ENCODE measurements around the gene WFDC10A.

The WFDC10A gene

DNA sequence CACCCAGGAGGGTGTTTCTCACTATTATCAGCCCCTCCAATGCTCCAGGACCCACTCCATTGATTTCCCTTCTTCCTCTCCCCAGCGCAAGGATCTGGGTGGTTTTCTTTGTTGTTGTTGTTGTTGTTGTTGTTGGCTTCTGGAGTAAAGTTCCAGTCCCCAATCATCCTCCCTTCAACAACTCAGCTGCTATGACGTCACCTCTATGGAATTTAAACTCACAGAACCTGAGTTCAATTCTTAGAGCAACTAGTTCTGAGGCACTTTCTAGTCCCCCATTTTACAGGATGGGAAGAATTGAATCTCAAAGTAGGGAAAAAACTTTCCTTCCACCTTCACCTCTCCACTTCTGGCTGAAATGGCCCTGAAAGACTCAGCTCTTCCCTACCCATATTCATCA lies 40.7 kb upstream of the WFDC10A start:
- no peaks in the 10 kb centered on the region for H3K27me3 ChIP-seq (ENCODE audit: insufficient read depth, poor library complexity, severe bottlenecking)
- DNase-seq (ENCODE audit: low read depth in 1 of 2, low spot score in 1 of 2), result no peak
- H3K27ac ChIP-seq (replicated peaks), result no peak overlapping the region
- TF ChIP-seq, protein P1, sequence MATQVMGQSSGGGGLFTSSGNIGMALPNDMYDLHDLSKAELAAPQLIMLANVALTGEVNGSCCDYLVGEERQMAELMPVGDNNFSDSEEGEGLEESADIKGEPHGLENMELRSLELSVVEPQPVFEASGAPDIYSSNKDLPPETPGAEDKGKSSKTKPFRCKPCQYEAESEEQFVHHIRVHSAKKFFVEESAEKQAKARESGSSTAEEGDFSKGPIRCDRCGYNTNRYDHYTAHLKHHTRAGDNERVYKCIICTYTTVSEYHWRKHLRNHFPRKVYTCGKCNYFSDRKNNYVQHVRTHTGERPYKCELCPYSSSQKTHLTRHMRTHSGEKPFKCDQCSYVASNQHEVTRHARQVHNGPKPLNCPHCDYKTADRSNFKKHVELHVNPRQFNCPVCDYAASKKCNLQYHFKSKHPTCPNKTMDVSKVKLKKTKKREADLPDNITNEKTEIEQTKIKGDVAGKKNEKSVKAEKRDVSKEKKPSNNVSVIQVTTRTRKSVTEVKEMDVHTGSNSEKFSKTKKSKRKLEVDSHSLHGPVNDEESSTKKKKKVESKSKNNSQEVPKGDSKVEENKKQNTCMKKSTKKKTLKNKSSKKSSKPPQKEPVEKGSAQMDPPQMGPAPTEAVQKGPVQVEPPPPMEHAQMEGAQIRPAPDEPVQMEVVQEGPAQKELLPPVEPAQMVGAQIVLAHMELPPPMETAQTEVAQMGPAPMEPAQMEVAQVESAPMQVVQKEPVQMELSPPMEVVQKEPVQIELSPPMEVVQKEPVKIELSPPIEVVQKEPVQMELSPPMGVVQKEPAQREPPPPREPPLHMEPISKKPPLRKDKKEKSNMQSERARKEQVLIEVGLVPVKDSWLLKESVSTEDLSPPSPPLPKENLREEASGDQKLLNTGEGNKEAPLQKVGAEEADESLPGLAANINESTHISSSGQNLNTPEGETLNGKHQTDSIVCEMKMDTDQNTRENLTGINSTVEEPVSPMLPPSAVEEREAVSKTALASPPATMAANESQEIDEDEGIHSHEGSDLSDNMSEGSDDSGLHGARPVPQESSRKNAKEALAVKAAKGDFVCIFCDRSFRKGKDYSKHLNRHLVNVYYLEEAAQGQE (IDR thresholded peaks at IDR 0.05; ENCODE audit: insufficient replicate concordance, low read depth), result no peak
- TF ChIP-seq, protein P2, sequence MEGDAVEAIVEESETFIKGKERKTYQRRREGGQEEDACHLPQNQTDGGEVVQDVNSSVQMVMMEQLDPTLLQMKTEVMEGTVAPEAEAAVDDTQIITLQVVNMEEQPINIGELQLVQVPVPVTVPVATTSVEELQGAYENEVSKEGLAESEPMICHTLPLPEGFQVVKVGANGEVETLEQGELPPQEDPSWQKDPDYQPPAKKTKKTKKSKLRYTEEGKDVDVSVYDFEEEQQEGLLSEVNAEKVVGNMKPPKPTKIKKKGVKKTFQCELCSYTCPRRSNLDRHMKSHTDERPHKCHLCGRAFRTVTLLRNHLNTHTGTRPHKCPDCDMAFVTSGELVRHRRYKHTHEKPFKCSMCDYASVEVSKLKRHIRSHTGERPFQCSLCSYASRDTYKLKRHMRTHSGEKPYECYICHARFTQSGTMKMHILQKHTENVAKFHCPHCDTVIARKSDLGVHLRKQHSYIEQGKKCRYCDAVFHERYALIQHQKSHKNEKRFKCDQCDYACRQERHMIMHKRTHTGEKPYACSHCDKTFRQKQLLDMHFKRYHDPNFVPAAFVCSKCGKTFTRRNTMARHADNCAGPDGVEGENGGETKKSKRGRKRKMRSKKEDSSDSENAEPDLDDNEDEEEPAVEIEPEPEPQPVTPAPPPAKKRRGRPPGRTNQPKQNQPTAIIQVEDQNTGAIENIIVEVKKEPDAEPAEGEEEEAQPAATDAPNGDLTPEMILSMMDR (IDR thresholded peaks at IDR 0.05; ENCODE audit: insufficient read depth, low read length), result no peak
- TF ChIP-seq POLR2AphosphoS5 (IDR thresholded peaks at IDR 0.05; ENCODE audit: low read depth) (no peak), GABPA (IDR thresholded peaks at IDR 0.05; ENCODE audit: low read depth) (no peak), SPI1 (IDR thresholded peaks at IDR 0.05; ENCODE audit: borderline replicate concordance, low read depth) (no peak)
- H3K4me3 ChIP-seq (replicated peaks; ENCODE audit: insufficient read depth, low read length), result no peak overlapping the region

DNA sequence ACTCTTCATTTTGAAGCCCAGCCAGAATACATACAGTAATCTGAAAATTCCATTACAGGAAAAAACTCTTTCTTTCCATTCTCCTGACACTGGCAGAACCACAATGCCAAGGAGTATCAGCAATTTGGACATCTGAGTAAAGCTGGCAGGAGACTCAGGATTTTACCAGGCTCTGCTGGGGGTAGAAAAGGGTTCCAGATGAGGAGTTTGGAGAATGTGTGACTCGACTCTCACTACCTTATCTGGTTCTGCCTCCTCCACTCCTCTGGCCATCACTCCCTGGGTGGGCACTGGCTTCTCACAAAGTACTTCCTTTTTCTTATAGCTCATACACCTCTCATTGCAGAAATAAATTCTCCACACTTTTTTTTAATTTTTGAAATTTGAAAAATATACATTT lies 39.8 kb upstream of the WFDC10A start:
- H3K27me3 ChIP-seq (ENCODE audit: insufficient read depth, poor library complexity, severe bottlenecking), result no peaks in the 10 kb centered on the region
- TF ChIP-seq GABPA (IDR thresholded peaks at IDR 0.05; ENCODE audit: low read depth), result no peak
- no peak for TF ChIP-seq SPI1 (IDR thresholded peaks at IDR 0.05; ENCODE audit: borderline replicate concordance, low read depth)
- TF ChIP-seq POLR2AphosphoS5 (IDR thresholded peaks at IDR 0.05; ENCODE audit: low read depth), result no peak
- TF ChIP-seq, protein P1 (IDR thresholded peaks at IDR 0.05; ENCODE audit: insufficient replicate concordance, low read depth), result no peak
- TF ChIP-seq, protein P2 (IDR thresholded peaks at IDR 0.05; ENCODE audit: insufficient read depth, low read length), result no peak
- H3K4me3 ChIP-seq (replicated peaks; ENCODE audit: insufficient read depth, low read length), result no peak overlapping the region
- H3K27ac ChIP-seq (replicated peaks), result no peak overlapping the region
- no peak for DNase-seq (ENCODE audit: low read depth in 1 of 2, low spot score in 1 of 2)

DNA sequence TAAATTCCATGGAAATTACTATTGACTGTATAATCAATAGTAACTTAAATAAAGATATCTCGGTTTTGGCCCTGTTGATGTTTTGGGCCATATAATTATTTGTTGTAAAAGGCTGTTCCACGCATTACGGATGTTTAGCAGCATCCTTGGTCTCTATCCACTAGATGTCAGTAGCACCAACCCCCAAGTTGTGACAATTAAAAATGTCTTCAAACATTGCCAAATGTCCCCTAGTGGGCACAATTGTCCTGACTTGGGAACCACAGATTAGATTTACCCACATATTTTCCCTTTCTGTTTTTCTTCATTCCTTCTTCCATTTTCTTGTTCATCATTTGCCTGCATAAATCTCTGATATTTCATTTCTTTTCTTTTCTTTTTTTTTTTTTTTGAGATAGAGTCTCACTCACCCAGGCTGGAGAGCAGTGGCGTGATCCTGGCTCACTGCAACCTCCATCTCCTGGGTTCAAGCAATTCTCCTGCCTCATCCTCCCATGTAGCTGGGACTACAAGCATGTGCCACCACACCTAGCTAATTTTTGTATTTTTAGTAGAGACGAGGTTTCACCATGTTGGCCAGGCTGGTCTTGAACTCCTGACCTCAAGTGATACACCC lies 36.9 kb upstream of the WFDC10A start:
- no peak for TF ChIP-seq GABPA (IDR thresholded peaks at IDR 0.05; ENCODE audit: low read depth)
- TF ChIP-seq, protein P2 (IDR thresholded peaks at IDR 0.05; ENCODE audit: insufficient read depth, low read length), result peak; percentile 70
- TF ChIP-seq POLR2AphosphoS5 (IDR thresholded peaks at IDR 0.05; ENCODE audit: low read depth), result no peak
- TF ChIP-seq, protein P1 (IDR thresholded peaks at IDR 0.05; ENCODE audit: insufficient replicate concordance, low read depth), result no peak
- DNase-seq (ENCODE audit: low read depth in 1 of 2, low spot score in 1 of 2), result peak; percentile 23 to 63
- no peak overlapping the region for H3K27ac ChIP-seq (replicated peaks)
- H3K27me3 ChIP-seq (ENCODE audit: insufficient read depth, poor library complexity, severe bottlenecking), result no peaks in the 10 kb centered on the region
- H3K4me3 ChIP-seq (replicated peaks; ENCODE audit: insufficient read depth, low read length), result no peak overlapping the region
